COLO829 (cell line): ENCODE measurements around the gene GPR176.

Experiments
- DNase-seq: peaks from one replicate; pipeline ENCODE4 v3.0.0; 2012; ENCODE audit warnings: low spot score

GPR176 gene

DNA sequence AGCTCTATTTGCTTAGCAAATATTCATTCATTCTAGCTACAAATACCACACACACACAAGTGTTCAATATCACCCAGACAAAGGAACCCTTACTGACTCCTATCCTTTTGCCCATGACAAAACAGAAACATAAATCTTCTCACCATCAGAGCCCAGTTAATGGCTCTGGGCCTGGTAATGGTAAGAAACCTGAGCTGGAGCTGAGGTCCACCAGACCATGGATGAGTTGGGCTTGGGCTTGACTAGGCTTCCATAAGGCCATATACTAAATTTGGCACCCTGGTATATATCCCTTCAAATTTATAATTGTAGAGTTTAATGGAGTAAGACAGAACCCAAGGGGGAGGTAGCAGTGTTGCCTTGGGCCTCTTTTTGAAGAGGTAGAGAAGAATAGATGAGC, 29.4 kb downstream of the GPR176 start:
- DNase-seq, result no peak

DNA sequence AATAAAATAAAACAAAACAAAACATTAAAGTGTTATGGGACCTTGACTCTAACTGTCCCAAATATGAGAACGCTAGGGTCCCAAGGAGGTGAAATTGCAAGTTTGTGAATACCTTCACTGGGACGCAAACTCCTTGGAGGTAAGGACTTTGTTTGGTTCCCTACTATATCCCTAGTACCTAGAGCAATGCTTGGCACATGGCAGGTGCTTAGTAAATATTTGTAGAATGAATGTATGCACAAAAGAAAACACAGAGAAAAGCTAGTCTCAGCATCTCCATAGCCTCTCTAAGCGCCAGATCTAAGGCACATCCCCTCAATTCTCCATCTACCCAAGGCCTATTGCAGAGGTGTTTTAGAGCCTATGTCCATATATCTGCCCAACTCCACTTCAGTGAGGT, 30.5 kb downstream of the GPR176 start:
- DNase-seq, result no peak

DNA sequence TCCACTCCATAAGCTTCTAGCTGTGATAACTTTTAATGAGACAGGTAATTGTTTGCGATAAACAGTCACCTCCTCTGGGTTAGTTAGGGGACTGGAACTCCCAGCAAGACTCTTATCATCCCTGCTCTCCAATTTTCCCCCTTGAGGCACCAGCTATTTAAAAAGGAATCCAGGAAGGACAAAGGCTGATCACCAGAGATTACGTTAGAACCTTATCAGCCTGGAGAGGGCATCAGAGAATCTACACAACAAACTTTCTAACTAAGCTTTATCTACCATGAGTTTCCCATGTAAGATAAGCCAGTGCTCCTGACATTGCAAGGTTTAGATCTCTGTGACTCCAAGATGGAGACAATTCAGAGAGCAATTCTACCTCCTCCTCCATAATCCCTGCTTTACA, 31.3 kb downstream of the GPR176 start:
- DNase-seq, result no peak

DNA sequence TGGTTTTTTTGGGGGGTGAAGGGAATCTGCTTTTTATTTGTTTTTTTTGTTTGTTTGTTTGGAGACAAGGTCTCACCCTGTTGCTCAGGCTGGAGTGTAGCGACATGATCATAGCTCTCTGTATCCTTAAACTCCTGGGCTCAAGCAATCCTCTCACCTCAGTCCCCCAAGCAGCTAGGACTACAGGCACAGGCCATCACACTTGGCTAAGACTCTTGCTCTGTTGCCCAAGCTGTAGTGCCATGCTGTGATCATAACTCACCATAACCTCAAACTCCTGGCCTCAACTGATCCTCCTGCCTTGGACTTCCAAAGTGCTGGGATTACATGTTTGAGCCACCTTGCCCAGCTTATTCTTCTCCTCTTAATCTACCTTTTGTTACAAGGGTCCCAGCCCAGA, 31.8 kb downstream of the GPR176 start:
- no peak for DNase-seq

DNA sequence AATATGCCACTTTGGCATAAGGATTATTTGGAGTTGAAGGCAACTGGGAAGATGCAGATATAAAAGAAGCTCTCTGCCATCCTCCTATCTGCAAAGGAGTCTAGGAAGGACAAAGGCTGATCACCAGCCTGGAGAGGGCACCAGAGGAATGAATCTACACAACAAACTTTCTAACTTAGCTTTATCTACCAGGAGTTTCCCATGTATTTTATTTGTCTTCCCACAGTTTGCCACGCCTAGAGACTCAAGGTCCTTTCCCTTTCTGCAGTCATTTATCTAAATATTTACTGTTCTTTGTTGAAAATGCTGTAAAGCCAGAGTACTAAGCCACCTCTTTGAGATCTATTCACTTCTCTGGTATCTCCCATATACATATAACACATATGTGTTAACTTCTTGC, 32.2 kb downstream of the GPR176 start:
- peak; percentile 28 for DNase-seq

DNA sequence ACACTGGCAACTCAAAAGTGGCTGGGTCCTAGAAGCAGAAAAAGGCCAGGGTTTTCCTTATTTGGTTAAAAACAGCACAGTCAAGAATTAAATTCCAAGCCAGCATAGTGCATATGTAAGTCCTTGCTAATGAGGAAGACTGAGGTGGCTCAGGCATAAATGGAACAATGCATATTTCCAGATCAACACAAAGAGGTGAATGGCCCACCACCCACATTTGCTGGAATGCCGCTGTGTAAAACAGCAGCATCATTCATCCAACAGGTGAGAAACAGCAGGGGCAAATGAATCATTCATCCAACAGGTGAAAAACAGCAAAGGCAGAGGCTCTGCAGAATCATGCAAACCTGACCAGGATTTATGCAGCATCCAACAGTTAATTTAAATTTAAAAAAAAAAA, 32.9 kb downstream of the GPR176 start:
- DNase-seq, result no peak

DNA sequence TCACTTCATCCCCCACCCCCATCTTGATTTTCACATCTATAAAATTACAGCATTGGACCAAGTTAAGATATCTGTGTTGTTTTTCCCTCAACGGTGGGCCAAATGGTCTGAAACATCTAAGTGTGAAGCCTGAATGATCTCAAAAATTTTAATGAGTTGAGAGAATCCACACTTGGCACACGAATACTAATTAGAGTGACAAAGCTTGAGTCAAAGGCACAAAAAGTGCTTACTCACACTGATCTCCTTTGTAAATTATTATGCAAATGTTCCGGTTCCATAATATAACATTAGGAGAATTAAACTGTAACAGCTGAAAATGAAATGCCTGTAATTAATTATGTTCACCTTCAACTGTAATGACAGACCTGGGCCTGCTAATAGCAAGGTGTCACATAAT, 33.6 kb downstream of the GPR176 start:
- no peak for DNase-seq

DNA sequence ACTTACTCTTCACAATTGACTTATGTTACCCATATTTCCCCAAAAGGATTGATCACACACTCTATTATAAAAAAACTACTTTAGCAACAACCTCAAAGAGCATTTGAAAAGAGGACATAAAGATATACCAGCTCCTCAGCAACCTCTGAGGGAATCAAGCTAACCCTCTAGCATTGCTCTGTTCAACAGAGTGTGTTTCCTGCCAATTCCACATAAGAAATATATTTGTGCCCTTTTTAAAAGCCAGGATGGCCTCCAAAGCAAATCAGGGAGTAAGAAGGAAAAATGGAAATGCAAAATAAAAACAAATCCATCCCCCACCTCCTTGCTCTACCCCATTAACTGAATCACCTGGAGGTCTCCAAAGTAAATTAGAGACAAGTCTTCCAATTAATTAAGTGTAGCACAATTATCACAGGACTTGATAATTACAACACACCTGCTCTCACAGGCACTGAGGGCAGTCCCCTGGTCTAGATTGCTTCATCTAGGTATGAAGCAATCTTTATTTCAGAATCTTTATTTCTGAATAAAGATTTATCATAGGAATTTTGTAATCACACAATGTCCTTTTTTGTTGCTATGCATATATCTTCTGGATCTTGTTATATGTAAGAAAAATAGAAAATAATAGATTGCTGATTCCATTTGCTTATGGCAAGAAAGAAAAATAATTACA, 34.8 kb downstream of the GPR176 start:
- DNase-seq, result no peak

DNA sequence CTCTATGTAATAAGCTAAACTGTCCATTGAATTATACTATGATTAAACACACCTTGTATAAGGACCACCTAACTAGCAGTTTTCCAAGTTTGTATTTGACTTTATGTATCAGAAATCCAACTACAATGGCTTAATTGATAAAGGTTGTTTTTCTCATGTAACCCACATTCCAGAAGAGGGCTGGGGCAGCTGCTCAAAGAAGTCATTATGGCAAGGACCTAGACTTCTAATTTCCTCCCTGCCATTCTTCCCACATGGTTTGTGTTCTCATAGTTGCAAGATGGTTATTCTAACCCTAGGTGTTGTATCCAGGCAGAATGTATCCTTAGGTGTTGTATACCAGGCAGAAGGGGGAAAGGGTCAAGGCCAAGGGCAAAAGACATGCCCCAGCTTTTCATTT, 35.7 kb downstream of the GPR176 start:
- DNase-seq, result peak; percentile 44

DNA sequence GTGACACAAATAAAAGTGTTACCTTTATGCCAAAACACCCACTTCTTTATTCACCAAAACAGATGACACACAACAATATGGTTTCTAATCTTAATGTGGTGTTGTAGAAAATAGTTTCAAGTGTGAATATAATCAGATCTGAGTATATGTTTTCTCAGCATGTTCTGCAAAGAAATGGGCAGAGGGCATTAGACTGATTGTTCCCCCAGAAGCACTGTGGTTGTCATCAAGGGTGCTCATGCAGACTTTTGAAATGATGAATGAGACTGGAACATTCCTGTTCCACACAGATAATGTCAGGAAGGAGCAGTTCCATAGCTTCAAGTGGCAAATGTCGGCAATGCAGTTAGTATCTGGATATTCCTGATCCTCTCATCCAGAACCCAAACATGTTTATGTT, 37.5 kb downstream of the GPR176 start:
- DNase-seq, result no peak

DNA sequence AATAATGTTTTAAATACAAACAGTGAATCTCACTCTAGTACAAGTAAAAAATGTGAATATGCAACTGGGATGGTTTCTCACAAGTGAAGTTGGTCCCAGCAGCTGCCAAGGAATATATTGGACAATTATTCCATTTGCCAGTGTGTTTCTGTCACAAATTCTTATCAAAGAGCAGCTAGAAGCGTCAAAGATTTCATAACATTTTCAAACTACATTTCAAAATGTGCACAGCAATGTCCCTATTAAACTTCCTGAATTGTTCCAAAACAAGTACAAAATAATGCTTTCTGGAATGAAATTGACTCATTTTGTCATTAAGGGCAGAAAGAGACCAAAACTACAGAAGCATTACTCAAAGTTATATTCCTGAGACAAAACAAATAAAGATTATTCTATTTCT, 38.3 kb downstream of the GPR176 start:
- DNase-seq, result no peak

DNA sequence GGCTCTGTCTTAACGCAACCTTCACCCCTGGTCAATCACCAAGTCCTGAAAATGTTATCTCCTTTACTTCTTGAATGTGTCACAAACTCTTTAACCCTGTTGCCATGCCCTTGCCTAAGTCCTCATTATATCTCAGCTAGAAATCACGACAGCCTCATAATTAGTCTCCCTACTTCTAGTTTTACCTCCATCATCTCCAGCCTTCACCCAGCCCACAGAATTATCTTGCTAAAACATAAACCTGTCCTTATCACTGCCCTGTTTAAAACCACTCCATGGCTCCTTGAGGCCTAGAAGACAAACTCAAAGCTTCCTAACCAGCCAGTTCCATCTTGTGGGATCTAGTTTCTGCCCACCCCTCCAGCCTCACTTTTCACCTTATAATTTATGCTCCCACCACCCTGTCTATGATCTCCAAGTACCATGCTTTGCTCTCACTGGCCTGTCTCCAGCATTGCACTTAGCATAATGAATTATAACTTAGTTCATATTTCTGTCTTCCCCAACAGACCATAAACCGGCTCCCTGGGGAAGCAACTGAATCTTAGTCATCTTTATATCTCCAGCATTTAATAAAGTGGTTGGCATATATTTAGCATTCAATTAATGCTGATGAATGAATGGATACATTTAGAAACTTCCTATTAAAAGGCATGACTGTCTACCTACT, 39.2 kb downstream of the GPR176 start:
- peak; percentile 32 for DNase-seq

DNA sequence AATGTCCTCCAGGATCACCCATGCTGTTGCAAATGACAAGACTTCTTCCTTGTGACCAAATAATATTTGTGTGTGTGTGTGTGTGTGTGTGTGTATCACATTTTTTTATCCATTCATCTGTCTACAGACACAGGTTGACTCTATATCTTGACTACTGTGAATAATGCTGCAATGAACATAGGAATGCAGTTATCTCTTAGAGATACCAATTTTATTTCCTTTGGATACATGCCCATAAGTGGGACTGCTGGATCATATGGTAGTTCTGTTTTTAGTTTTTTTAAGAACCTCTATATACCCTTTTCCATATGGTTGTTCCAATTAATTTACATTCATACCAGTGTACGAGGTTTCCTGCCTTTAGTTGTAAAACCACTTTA, 41.7 kb downstream of the GPR176 start:
- DNase-seq, result no peak

DNA sequence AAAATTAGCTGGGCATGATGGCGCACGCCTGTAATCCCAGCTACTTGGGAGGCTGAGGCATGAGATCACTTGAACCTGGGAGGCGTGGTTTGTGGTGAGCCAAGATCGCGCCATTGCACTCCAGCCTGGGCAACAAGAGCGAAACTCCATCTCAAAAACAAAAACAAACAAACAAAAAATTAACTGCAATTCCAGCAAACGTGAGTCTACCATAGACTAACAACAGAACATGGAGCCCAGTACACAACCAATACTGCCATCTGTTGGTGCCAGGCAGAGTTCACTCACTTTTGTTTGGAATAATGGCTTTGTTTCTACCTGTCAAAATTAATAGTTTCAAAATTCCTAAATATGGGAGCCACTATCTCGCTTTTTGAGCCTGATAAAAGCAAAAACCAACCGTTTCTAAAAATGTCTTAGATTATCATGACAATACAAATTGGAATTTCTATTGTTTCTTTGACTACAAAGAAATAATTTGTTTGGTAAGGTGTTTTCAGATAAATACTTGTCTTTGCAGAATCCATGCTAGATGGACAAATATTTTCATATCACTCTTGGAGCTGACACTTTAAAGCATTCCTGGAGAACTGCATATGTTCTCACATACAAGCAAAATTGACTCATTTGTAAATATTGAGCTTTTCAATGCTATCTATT, 45.0 kb downstream of the GPR176 start:
- no peak for DNase-seq

DNA sequence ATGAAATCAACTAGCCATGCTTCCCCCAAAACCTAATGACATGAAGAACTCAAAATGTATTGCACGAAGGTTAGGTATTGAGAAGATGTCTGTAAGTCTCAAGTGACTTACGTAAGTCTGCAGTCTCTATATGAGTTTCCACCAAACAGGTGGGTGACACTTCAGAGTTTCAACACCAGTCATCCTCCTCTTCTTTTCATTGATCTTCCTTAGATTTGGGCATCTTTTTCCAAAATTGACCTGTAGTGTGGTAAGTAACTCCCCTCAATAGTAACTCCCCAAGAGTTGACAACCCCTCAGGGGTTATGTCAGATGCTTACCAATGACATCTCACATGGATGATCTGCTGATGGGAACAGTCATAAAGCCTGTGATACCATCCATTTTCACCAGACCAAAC, 46.1 kb downstream of the GPR176 start:
- no peak for DNase-seq

DNA sequence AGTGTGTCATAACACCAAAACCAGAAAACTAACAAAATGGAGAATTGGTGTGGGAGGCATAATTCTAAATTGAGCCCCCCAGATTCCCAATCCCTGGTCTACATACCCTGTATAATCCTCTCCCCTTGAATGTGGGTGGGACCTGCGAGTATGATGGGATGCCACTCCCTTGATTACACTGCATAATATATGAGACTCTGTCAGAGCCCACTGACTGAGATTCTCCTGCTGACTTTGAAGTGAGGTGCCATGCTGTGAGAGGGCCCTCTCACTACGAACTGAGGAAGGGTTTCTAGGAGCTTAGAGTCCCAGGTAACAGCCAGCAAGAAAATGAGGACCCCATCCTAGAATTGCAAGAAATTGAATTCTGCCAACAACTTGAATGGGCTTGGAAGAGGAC, 49.5 kb downstream of the GPR176 start:
- DNase-seq, result no peak

DNA sequence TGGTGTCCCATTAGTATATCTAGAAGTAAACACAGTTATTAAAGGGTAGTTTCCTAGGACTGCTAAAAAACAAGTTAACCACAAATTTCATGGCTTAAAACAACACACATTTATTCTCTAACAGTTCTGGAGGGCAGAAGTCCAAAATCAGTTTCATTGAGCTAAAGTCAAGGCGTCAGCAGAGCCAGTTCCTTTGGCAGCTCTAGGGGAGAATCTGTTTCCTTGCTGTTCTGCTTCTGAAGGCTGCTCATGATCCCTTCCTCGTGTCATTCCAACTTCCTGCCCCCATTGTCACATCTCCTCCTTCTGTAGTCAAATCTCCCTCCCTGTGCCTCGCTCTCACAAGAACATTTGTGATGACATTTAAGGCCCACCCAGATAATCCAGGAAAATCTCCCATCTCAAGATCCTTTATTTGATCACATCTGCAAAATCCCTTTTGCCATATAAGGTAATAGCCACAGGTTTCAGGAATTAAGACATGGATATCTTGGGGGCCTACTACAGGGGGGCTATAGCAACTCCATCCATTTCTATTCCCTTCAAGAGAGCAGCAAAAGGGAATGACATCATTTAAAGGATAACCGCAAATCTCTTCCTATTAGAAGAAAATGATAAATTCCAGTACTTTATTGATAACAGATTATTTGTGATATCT, 50.1 kb downstream of the GPR176 start:
- no peak for DNase-seq

DNA sequence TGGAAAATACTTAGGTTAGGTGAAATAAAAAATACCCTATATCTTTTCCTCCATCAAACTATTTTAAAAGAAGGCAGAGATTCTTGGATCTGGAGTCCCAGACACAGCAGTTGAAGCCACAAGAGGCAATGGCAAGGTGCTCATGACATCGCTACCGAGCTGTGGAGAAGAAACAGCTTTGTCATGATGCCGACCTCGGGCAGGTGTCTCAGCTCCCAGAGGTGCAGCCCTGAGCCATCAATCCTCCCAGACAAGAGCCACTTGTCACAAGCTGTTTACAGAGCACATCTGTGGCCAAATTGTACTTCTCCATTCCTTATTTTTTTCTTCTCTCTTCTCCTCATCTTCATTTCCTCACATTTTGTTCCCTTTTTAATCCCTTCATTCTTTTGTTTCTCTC, 50.8 kb downstream of the GPR176 start:
- no peak for DNase-seq

DNA sequence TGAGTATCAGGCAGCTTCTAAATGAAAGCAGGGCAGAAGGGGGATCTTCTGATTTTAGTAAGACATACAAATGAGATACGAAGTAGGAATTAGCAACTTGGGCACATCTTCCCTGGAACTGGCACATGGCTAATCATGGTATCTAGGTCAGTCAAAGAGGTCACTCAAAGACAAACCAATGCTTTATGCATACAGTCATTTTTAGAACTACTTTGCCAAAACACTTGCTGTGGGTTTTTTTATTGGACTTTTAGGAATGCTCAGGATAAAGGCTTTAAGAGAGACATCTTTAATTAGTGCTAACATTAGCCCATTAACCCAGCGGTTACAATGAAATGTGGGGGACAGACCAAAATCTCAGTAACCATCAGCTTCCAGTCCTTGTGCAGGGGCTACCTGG, 51.7 kb downstream of the GPR176 start:
- no peak for DNase-seq

DNA sequence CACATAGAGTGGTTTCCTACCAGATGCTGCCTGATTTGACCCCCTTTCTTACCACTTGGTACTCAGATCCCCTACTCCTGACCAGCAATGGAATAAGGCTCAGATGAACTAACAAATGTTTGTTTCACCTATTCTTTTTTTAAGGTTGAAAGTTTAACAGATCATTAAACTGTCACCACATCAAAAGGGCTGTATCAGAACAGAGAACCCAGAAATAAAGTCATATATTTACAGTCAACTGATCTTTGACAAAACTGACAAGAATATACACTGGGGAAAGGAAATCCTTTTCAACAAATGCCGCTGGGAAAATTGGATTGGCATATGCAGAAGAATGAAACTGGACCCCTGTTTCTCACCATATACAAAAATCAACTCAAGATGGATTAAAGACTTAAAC, 56.0 kb downstream of the GPR176 start:
- DNase-seq, result no peak

DNA sequence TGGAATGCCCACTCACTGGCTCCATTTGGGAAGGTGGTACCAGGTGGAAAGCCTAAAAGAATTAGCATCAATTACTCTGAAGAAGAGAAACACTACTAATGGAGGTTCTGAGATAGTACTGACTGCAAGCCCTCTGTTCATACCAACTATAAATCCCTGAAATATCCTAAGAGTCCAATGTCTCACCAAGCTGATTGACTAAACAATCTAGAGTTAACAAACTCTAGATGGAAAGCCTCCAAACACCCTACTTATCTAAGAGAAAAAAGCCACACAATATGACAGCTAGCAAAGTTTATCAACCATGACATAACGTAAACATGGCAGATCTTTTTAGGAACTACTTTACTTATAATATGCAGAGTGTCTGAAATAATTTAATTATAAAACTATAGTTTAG, 59.2 kb downstream of the GPR176 start:
- no peak for DNase-seq

DNA sequence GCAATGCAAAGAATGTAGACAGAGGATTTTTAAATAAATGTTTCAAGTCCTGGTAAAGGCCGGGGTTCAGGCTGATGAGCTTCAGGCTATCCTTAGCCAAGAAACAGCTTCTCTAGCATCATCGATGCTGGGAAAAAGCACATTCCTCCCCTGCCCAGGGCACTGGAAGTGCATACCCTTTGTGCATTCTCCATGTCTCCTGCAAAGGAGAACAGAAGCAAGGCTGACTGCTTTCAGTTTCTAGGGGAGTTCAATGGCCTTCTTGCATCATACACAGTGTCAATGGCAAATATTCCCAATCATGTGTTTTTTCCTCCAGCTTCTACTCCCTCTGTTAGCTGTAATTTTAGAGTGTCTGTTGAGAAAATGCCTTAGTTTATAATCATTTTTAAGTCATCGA, 59.9 kb downstream of the GPR176 start:
- DNase-seq, result no peak

DNA sequence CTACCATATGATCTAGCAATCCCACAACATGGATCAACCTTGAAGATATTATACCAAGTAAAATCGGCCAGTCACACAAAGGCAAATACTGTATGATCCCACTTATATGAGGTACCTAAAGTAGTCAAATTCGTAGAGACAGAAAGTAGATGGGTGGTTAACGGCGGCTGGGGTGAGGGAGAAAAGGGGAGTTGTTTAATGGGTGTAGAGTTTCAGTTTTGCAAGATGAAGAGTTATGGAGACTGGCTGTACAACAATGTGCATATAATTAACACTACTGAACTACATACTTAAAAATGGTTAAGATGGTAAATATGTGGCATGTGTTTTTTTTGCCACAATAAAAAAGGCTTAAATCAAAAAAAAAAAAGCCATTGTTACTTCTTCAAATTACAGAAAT, 60.4 kb downstream of the GPR176 start:
- no peak for DNase-seq
